H1 (cell line): Measurements from ENCODE around the gene CACNA2D3. TPM values are rescaled to one million over a fixed set of nuclear protein-coding genes. Genes with fewer than 3 reads are reported as not detected.

Experiments
- CHD7 ChIP-seq: fragments of 300-600 bp; sonication (generic); IDR thresholded peaks from 2 replicates; pipeline ENCODE4 v1.7.1; 2012; ENCODE audit warnings: low read length, moderate library complexity, mild to moderate bottlenecking, inconsistent platforms; ENCODE audit not compliant: insufficient replicate concordance
- CTBP2 ChIP-seq: IDR thresholded peaks from 2 replicates; pipeline ENCODE4 v1.7.0; 2011; ENCODE audit warnings: borderline replicate concordance, mild to moderate bottlenecking, moderate library complexity, mixed read lengths, low read length; ENCODE audit not compliant: insufficient read depth, insufficient read length
- HDAC6 ChIP-seq: IDR thresholded peaks from one replicate; pipeline ENCODE4 v1.7.1; 2012; ENCODE audit warnings: low read depth, mild to moderate bottlenecking, inconsistent platforms, low read length, moderate library complexity
- SIX5 ChIP-seq: IDR thresholded peaks from 2 replicates; pipeline ENCODE4 v1.6.1; 2011; ENCODE audit warnings: mild to moderate bottlenecking, low read depth, low read length
- polyA plus RNA-seq, 7 experiments: library from polyadenylated mRNA; depleted of rRNA in 3 of 7; stranded (reverse) in 5 of 7; unstranded in 2 of 7; fragments of >200 nt in 5 of 7; fragments of 200-250 nt in 2 of 7; gene quantifications; 1 replicate in 5 of 7; 2 replicates in 1 of 7; 4 replicates in 1 of 7; pipeline versions ENCODE4 v1.2.1 to v1.2.3, GENCODE V29; 2011 to 2013; ENCODE audit warnings: missing spikeins in 2 of 7, mixed read lengths in 2 of 7
- total RNA-seq: library from RNA; stranded (reverse); fragmentation: NEBNext Ultra II Directional; extraction: Animal tissue kit (Norgen Biotek cat#: 25700); gene quantifications from 2 replicates; pipeline ENCODE4 v1.2.1, GENCODE V29; 2021

CACNA2D3 gene
- total and polyA plus RNA-seq, 2 of the 8 experiments (the other 6 are each of a cell fraction or from before 2014, with no cell fraction given): 1.5 to 1.8 TPM

DNA sequence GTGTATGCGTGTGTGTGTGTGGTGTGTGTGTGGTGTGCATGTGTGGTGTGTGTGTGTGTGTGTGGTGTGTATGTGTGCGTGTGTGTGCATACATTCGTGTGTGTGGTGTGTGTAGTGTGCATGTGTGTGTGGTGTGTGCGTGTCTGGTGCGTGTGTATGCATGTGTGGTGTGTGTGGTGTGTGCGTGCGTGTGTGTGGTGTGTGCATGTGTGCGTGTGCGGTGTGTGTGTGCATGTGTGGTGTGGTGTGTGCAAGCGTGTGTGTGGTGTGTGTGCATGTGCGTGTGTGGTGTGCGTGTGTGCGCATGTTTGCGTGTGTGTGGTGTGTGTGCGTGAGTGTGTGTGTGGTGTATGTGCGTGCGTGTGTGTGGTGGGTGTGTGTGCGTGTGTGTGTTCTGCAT lies 595.2 kb downstream of the CACNA2D3 start (continued):
- TF ChIP-seq CTBP2 (no peak), SIX5 (no peak), CHD7 (no peak), HDAC6 (no peak)
